ENCODE results near the gene CHAF1A. TPM values are rescaled to one million over a fixed set of nuclear protein-coding genes. Genes with fewer than 3 reads are reported as not detected.
A peak's percentile ranks its signal among the peaks of the same experiment; 100 is the strongest.

The CHAF1A gene
- total RNA-seq, 1 experiment from 2014 or later: 30.0 TPM

GRCh38 chr19:4467835-4468234, 65.4 kb downstream of the CHAF1A start:
- no peak overlapping the region for H3K27ac ChIP-seq
- H2AFZ ChIP-seq: no peak overlapping the region
- H3K4me2 ChIP-seq: no peak overlapping the region
- H3K9me3 ChIP-seq (ENCODE audit: insufficient read depth, low read depth): no peaks in the 10 kb centered on the region
- ChIA-PET CTCF (interaction anchor here (0.6 kb wide), 1 partner anchor 1067 kb away, joined by 7 read pairs; no protein-coding TSS in a partner anchor), POLR2A (ENCODE audit: unreplicated experiment) (no interaction called here)
- no peaks in the 10 kb centered on the region for H3K9me2 ChIP-seq (ENCODE audit: insufficient read depth)
- no peak overlapping the region for H3K4me3 ChIP-seq
- no peak for DNase-seq
- TF ChIP-seq EZH2 (IDR thresholded peaks at IDR 0.05; ENCODE audit: low read depth) (no peak), CTCF (conservative IDR thresholded peaks at IDR 0.05) (no peak)
- no peaks in the 10 kb centered on the region for H4K20me1 ChIP-seq (ENCODE audit: insufficient read depth)
- H3K4me1 ChIP-seq (replicated peaks; ENCODE audit: insufficient read depth): peaks cover 6% of the 10 kb centered on the region; the same call in 1 of the 2 replicates
- no TSS peak for BruUV-seq (replicated peaks)
- H3K79me2 ChIP-seq (ENCODE audit: low read depth): peaks cover 5% of the 10 kb centered on the region
- no peaks in the 10 kb centered on the region for H3K27me3 ChIP-seq (ENCODE audit: insufficient read depth, low read depth)
- no peaks in the 10 kb centered on the region for H3K36me3 ChIP-seq (ENCODE audit: low read depth)
- intact Hi-C loops (cut with micrococcal nuclease; ENCODE audit: unreplicated experiment): no loop called here
- H3F3A ChIP-seq (ENCODE audit: insufficient read depth, low read depth): peaks cover 11% of the 10 kb centered on the region

- ChIA-PET CTCF (interaction anchor here (0.6 to 1.3 kb wide), 2 partner anchors 52 to 155 kb away, joined by 4 to 8 read pairs; no protein-coding TSS in a partner anchor), POLR2A (ENCODE audit: unreplicated experiment) (interaction anchor here (0.5 to 0.7 kb wide), 2 partner anchors 9 to 124 kb away, joined by 4 to 5 read pairs; no protein-coding TSS in a partner anchor)
- intact Hi-C loops (cut with micrococcal nuclease; ENCODE audit: unreplicated experiment): loop anchor here (1.0 kb wide), 1 partner anchor 14 kb away; the partner anchor contains the start of gene UBXN6
- no peaks in the 10 kb centered on the region for H3K9me3 ChIP-seq (ENCODE audit: insufficient read depth, low read depth)
- peak overlapping the region; percentile 59; the same call in 1 of the 2 replicates for H3K4me3 ChIP-seq
- peak overlapping the region; percentile 81 for H3K27ac ChIP-seq
- no peaks in the 10 kb centered on the region for H3K27me3 ChIP-seq (ENCODE audit: insufficient read depth, low read depth)
- no peaks in the 10 kb centered on the region for H4K20me1 ChIP-seq (ENCODE audit: insufficient read depth)
- peaks cover 11% of the 10 kb centered on the region for H3F3A ChIP-seq (ENCODE audit: insufficient read depth, low read depth)
- no TSS peak for BruUV-seq (replicated peaks)
- peaks cover 11% of the 10 kb centered on the region for H3K79me2 ChIP-seq (ENCODE audit: low read depth)
- peaks cover 6% of the 10 kb centered on the region; the same call in 1 of the 2 replicates for H3K4me1 ChIP-seq (replicated peaks; ENCODE audit: insufficient read depth)
- TF ChIP-seq CTCF (conservative IDR thresholded peaks at IDR 0.05): no peak
- TF ChIP-seq EZH2 (IDR thresholded peaks at IDR 0.05; ENCODE audit: low read depth): no peak
- no peaks in the 10 kb centered on the region for H3K36me3 ChIP-seq (ENCODE audit: low read depth)
- peak; percentile 94 to 98 for DNase-seq
- H3K4me2 ChIP-seq: peak overlapping the region; percentile 77
- H3K9me2 ChIP-seq (ENCODE audit: insufficient read depth): no peaks in the 10 kb centered on the region
- H2AFZ ChIP-seq: peak overlapping the region; percentile 81
Measured at GRCh38 chr19:4471403-4472173, 69.1 kb downstream of the CHAF1A start.

GRCh38 chr19:4472174-4472974, 69.9 kb downstream of the CHAF1A start, which contains the start of gene HDGFL2:
HDGFL2 (plus strand) TSS chr19:4472297; CDS start chr19:4472351, 54 bp downstream.
- H3K4me2 ChIP-seq: peak within 1 kb of the TSS; percentile 84
- peak within 1 kb of the TSS; percentile 81 for H3K27ac ChIP-seq
- DNase-seq: no peak
- H4K20me1 ChIP-seq (ENCODE audit: insufficient read depth): no peaks in the 10 kb centered on the region
- no peaks in the 10 kb centered on the region for H3K9me2 ChIP-seq (ENCODE audit: insufficient read depth)
- peak within 1 kb of the TSS; percentile 64 for H3K4me3 ChIP-seq
- no peaks in the 10 kb centered on the region for H3K36me3 ChIP-seq (ENCODE audit: low read depth)
- ChIA-PET POLR2A (ENCODE audit: unreplicated experiment) (interaction anchor here (0.5 to 0.7 kb wide), 3 partner anchors 69 to 134 kb away, joined by 3 to 7 read pairs (median 5); no protein-coding TSS in a partner anchor), CTCF (no interaction called here)
- intact Hi-C loops (cut with micrococcal nuclease; ENCODE audit: unreplicated experiment): no loop called here
- H3K4me1 ChIP-seq (replicated peaks; ENCODE audit: insufficient read depth): peaks cover 6% of the 10 kb centered on the region; the same call in 1 of the 2 replicates
- BruUV-seq (replicated peaks): no TSS peak
- H3K9me3 ChIP-seq (ENCODE audit: insufficient read depth, low read depth): no peaks in the 10 kb centered on the region
- peaks cover 11% of the 10 kb centered on the region for H3F3A ChIP-seq (ENCODE audit: insufficient read depth, low read depth)
- H2AFZ ChIP-seq: peak within 1 kb of the TSS; percentile 81
- no peaks in the 10 kb centered on the region for H3K27me3 ChIP-seq (ENCODE audit: insufficient read depth, low read depth)
- peaks cover 11% of the 10 kb centered on the region for H3K79me2 ChIP-seq (ENCODE audit: low read depth)
- no peak for TF ChIP-seq EZH2 (IDR thresholded peaks at IDR 0.05; ENCODE audit: low read depth)
- no peak for TF ChIP-seq CTCF (conservative IDR thresholded peaks at IDR 0.05)

Data from PC-9 (cell line).